Urothelium cell line (cell line): ENCODE data around the gene NUTM2B.
"Not testable (repeated sequence)": the region's sequence is repeated elsewhere in the genome, so short reads cannot be mapped to it uniquely, and the experiment has no call there.

Experiments used
- DNase-seq: peaks from one replicate; pipeline ENCODE4 v3.0.0; 2011; ENCODE audit warnings: low spot score, mixed read lengths
- FAIRE-seq: peaks from 2 replicates; lab custom pipeline; 2011; peaks lifted over from hg19 to GRCh38; lab: Jason Lieb, UNC

NUTM2B gene

GRCh38 chr10:79702927-79703326, at the start of gene NUTM2B:
NUTM2B (plus strand) TSS chr10:79703227; CDS start chr10:79703610, 383 bp downstream.
- FAIRE-seq, DNase-seq: not testable (repeated sequence)

- not testable (repeated sequence) for DNase-seq, FAIRE-seq
Measured at GRCh38 chr10:79663287-79663686, 39.7 kb upstream of the NUTM2B start.

GRCh38 chr10:79664686-79665085, 38.3 kb upstream of the NUTM2B start:
- not testable (repeated sequence) for FAIRE-seq

GRCh38 chr10:79669248-79669788, 33.7 kb upstream of the NUTM2B start:
- not testable (repeated sequence) for DNase-seq, FAIRE-seq

More at GRCh38 chr10:79664686-79665085, 38.3 kb upstream of the NUTM2B start:
- not testable (repeated sequence) for DNase-seq

- not testable (repeated sequence) for DNase-seq, FAIRE-seq
Measured at GRCh38 chr10:79674878-79675277, 28.1 kb upstream of the NUTM2B start.

- FAIRE-seq, DNase-seq: not testable (repeated sequence)
Measured at GRCh38 chr10:79683026-79683883, 19.8 kb upstream of the NUTM2B start.

- FAIRE-seq, DNase-seq: not testable (repeated sequence)
Measured at GRCh38 chr10:79683884-79684720, 18.9 kb upstream of the NUTM2B start.

GRCh38 chr10:79685044-79685685, 17.9 kb upstream of the NUTM2B start:
- FAIRE-seq, result not testable (repeated sequence)
- peak; percentile 24 for DNase-seq

- not testable (repeated sequence) for DNase-seq, FAIRE-seq
Measured at GRCh38 chr10:79686595-79686994, 16.4 kb upstream of the NUTM2B start.

- FAIRE-seq, DNase-seq: not testable (repeated sequence)
Measured at GRCh38 chr10:79687406-79688150, 15.4 kb upstream of the NUTM2B start.

GRCh38 chr10:79688798-79689197, 14.2 kb upstream of the NUTM2B start:
- not testable (repeated sequence) for FAIRE-seq, DNase-seq

GRCh38 chr10:79696596-79696995, 6.4 kb upstream of the NUTM2B start:
- FAIRE-seq, DNase-seq: not testable (repeated sequence)

GRCh38 chr10:79697141-79697540, 5.9 kb upstream of the NUTM2B start:
- FAIRE-seq, DNase-seq: not testable (repeated sequence)

GRCh38 chr10:79700381-79700944, 2.6 kb upstream of the NUTM2B start:
- DNase-seq, FAIRE-seq: not testable (repeated sequence)

- FAIRE-seq, DNase-seq: not testable (repeated sequence)
Measured at GRCh38 chr10:79707017-79707416, 4.0 kb downstream of the NUTM2B start.

GRCh38 chr10:79714976-79715375, 11.9 kb downstream of the NUTM2B start:
- not testable (repeated sequence) for FAIRE-seq, DNase-seq

- not testable (repeated sequence) for FAIRE-seq, DNase-seq
Measured at GRCh38 chr10:79716917-79717579, 14.0 kb downstream of the NUTM2B start.

- not testable (repeated sequence) for FAIRE-seq, DNase-seq
Measured at GRCh38 chr10:79720000-79720399, 17.0 kb downstream of the NUTM2B start.
